GM21619 (cell line): Measurements from ENCODE around the gene NEUROG3.

Experiments used
- ATAC-seq: cut with Tn5 transposase; IDR thresholded peaks from one replicate; pipeline ENCODE4 v1.9.1; 2021; ENCODE audit not compliant: unreplicated experiment

The NEUROG3 gene

GRCh38 chr10:69573056-69573806 lies at the start of gene NEUROG3:
TSS of gene NEUROG3 (minus strand) at chr10:69573422. CDS start at chr10:69573043, 379 bp downstream.
- ATAC-seq, result peak; percentile 54

GRCh38 chr10:69620625-69621024 lies 47.4 kb upstream of the NEUROG3 start:
- ATAC-seq, result no peak

GRCh38 chr10:69619626-69620025 lies 46.4 kb upstream of the NEUROG3 start:
- ATAC-seq, result no peak

- ATAC-seq, result no peak
These were observed 45.5 kb upstream of the NEUROG3 start for GRCh38 chr10:69618746-69619145.

GRCh38 chr10:69616358-69616757 lies 43.1 kb upstream of the NEUROG3 start:
- ATAC-seq, result no peak

GRCh38 chr10:69614130-69614529 lies 40.9 kb upstream of the NEUROG3 start:
- peak; percentile 57 for ATAC-seq

- ATAC-seq, result no peak
These were observed 39.5 kb upstream of the NEUROG3 start for GRCh38 chr10:69612760-69613159.

GRCh38 chr10:69609077-69609476 lies 35.9 kb upstream of the NEUROG3 start:
- ATAC-seq, result no peak

- ATAC-seq, result no peak
These were observed 27.6 kb upstream of the NEUROG3 start for GRCh38 chr10:69600761-69601330.

GRCh38 chr10:69588358-69588757 lies 15.1 kb upstream of the NEUROG3 start:
- ATAC-seq, result no peak

- no peak for ATAC-seq
These were observed 11.4 kb upstream of the NEUROG3 start for GRCh38 chr10:69584624-69585023.

- ATAC-seq, result no peak
These were observed 9.9 kb upstream of the NEUROG3 start for GRCh38 chr10:69583106-69583505.

- ATAC-seq, result no peak
These were observed 7.2 kb upstream of the NEUROG3 start for GRCh38 chr10:69580435-69580834.

- no peak for ATAC-seq
These were observed 6.3 kb upstream of the NEUROG3 start for GRCh38 chr10:69579464-69580060.

- no peak for ATAC-seq
These were observed 5.3 kb upstream of the NEUROG3 start for GRCh38 chr10:69578508-69578991.

- ATAC-seq, result no peak
These were observed 4.3 kb upstream of the NEUROG3 start for GRCh38 chr10:69577268-69578232.

- no peak for ATAC-seq
These were observed 3.3 kb upstream of the NEUROG3 start for GRCh38 chr10:69576334-69577011.

GRCh38 chr10:69575164-69575722 lies 2.0 kb upstream of the NEUROG3 start:
- no peak for ATAC-seq

GRCh38 chr10:69574571-69574978 lies 1.4 kb upstream of the NEUROG3 start:
- no peak for ATAC-seq
